Measurements from ENCODE around the gene PIK3AP1.

The PIK3AP1 gene

DNA sequence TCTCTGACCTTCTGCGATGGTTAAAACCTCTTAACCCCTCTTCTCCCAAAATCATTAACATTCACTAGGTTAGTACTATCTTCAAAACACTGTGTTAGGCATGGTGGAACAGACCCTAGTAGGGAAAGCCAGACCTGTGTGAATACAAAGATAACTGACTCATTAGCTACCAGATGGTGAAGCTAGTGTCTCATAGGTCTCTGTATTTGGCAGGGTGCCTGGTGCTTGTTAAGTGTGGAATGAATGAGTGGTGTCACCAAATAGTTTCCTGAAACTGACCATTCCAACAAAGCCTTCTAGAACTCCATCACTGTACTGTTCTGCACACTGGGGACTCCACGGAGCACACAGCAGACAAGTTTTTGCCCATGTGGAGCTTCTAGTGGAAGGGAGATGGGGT, 105.8 kb downstream of the PIK3AP1 start:
- no peak overlapping the region for H3K4me3 Mint-ChIP-seq
- H3K27ac Mint-ChIP-seq = no peak overlapping the region
- TF ChIP-seq, protein P1, sequence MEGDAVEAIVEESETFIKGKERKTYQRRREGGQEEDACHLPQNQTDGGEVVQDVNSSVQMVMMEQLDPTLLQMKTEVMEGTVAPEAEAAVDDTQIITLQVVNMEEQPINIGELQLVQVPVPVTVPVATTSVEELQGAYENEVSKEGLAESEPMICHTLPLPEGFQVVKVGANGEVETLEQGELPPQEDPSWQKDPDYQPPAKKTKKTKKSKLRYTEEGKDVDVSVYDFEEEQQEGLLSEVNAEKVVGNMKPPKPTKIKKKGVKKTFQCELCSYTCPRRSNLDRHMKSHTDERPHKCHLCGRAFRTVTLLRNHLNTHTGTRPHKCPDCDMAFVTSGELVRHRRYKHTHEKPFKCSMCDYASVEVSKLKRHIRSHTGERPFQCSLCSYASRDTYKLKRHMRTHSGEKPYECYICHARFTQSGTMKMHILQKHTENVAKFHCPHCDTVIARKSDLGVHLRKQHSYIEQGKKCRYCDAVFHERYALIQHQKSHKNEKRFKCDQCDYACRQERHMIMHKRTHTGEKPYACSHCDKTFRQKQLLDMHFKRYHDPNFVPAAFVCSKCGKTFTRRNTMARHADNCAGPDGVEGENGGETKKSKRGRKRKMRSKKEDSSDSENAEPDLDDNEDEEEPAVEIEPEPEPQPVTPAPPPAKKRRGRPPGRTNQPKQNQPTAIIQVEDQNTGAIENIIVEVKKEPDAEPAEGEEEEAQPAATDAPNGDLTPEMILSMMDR (IDR thresholded peaks at IDR 0.05) = no peak
- peaks cover 14% of the 10 kb centered on the region for H3K4me1 Mint-ChIP-seq
- no peak for DNase-seq
- peaks cover 10% of the 10 kb centered on the region for H3K27me3 Mint-ChIP-seq (ENCODE audit: low read depth, poor library complexity)
- H3K36me3 Mint-ChIP-seq (ENCODE audit: low read depth) = no peaks in the 10 kb centered on the region
- H3K9me3 Mint-ChIP-seq = no peaks in the 10 kb centered on the region

DNA sequence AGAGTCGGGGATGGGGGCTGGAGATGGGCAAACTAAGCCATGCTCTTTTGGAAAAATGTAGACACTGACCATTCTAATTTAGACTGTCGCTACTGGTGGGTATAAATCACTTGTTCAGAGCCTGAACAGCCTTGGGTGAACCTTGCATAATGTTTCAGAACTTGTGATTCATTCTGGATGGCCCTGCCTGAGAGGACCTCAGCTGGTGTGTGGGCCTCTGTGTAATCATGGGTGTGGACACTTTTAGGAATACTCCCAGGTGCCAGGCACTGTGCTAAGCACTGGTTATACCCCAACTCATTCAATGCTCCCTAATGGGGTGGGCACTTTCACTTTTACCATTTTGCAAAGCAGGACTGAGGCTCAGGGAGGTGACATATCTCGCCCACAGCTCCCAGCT, 106.7 kb downstream of the PIK3AP1 start:
- Mint-ChIP-seq H3K27me3 (ENCODE audit: low read depth, poor library complexity) (peaks cover 7% of the 10 kb centered on the region), H3K27ac (no peak overlapping the region), H3K9me3 (no peaks in the 10 kb centered on the region), H3K4me1 (peaks cover 14% of the 10 kb centered on the region), H3K4me3 (no peak overlapping the region), H3K36me3 (ENCODE audit: low read depth) (no peaks in the 10 kb centered on the region)
- no peak for DNase-seq
- TF ChIP-seq, protein P1 (IDR thresholded peaks at IDR 0.05) = no peak

DNA sequence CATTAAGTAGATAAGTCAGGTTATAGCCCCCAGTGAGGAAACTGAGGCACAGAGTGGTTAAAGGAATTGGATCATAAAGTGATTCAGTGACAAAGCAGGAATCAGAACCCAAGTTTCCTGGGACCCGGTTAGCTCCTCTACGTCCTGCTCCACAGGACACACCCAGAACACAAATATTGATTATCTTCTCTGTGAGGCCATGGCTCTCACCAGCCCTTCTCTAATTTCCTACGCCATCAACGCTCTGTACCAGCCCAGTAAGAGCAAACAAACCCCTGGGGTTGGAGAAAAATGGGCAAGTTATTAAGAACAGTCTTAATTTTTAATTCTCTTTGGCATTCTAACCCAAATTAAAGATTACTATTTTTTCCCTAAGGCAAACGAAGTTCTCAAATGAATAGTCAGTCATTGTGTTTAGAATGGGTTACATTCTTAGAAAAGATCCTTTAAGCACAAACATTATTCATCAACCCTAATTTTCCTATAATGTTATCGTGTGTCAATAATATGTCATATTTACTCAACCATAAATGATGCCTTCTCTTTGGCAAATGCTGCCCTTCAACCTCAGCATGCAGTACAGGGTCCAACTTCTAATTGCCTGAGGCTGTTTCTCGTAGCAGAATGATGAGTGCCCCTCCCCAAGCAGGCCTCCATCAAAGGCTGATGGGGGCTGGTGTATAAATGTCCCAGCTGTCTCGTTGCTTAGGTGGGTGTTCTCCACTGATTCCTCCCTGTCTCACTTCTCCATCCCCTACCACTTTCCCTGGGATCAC, 108.1 kb downstream of the PIK3AP1 start:
- TF ChIP-seq, protein P1 (IDR thresholded peaks at IDR 0.05) = no peak
- H3K9me3 Mint-ChIP-seq = no peaks in the 10 kb centered on the region
- no peak overlapping the region for H3K4me3 Mint-ChIP-seq
- DNase-seq = no peak
- H3K36me3 Mint-ChIP-seq (ENCODE audit: low read depth) = no peaks in the 10 kb centered on the region
- peaks cover 14% of the 10 kb centered on the region for H3K4me1 Mint-ChIP-seq
- no peak overlapping the region for H3K27ac Mint-ChIP-seq
- H3K27me3 Mint-ChIP-seq (ENCODE audit: low read depth, poor library complexity) = peaks cover 3% of the 10 kb centered on the region

DNA sequence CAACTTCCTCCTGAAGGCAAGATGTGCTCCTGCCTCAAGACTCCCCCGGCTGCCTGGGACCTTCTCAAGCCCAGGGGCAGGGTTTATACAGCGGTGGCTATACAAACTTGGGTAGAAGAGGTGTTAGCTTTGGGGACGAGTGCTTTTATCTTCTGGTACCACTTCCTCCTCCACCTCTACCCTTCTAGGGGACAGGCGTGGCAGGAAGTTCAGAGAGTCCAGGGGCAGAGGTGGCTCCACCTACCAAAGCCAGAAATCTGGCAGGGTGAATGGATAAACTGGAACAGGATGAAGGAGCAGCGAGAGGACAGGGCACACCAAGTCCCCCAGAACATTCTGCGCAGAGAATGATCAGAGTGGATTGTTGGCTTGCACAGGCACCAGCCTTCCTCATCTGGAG, 109.5 kb downstream of the PIK3AP1 start:
- Mint-ChIP-seq H3K9me3 (no peaks in the 10 kb centered on the region), H3K36me3 (ENCODE audit: low read depth) (no peaks in the 10 kb centered on the region), H3K4me1 (peaks cover 17% of the 10 kb centered on the region), H3K27ac (no peak overlapping the region), H3K4me3 (no peak overlapping the region), H3K27me3 (ENCODE audit: low read depth, poor library complexity) (peaks cover 3% of the 10 kb centered on the region)
- no peak for DNase-seq
- TF ChIP-seq, protein P1 (IDR thresholded peaks at IDR 0.05) = no peak

DNA sequence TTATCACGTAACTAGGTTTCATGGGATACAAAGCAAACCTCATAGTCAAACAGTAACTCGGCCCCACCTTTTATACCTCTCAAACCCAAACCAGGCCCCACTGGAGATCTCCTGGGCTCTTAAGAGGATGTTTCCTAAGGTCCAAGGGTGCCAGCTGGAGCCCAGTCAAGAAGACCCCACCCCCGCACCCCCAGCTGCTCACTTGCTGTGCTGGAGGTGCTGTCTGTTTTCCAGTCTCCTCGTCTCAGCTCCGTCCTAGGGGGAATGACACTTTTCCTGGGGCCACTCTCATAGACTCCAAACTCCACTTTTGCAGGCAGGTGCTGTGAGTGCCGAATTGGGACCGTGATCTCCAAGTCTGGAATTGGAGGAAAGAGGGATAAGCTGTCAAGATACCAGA, 110.8 kb downstream of the PIK3AP1 start:
- Mint-ChIP-seq H3K27me3 (ENCODE audit: low read depth, poor library complexity) (peaks cover 3% of the 10 kb centered on the region), H3K4me1 (peaks cover 15% of the 10 kb centered on the region), H3K9me3 (no peaks in the 10 kb centered on the region), H3K36me3 (ENCODE audit: low read depth) (no peaks in the 10 kb centered on the region), H3K27ac (no peak overlapping the region), H3K4me3 (no peak overlapping the region)
- TF ChIP-seq, protein P1 (IDR thresholded peaks at IDR 0.05) = no peak
- no peak for DNase-seq

DNA sequence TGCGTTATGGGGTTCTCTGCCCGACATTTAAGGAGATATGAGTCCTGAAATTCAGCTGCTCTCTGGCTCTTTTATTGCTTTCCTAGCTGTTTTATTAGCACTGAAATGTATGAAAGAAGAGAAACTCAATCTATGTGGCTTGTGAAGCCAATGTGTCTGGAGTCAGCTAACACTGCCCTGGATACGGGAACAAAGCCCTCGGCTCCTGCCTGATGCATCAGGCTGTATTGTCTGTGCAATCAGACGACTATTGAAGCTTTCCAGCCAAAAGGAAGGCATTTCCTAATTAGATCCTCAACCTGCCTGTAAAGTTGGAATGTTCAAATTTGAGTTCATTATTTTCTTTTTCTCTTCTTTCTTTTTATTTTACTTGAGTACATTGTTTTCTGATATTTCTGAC, 111.5 kb downstream of the PIK3AP1 start:
- H3K27me3 Mint-ChIP-seq (ENCODE audit: low read depth, poor library complexity) = peaks cover 3% of the 10 kb centered on the region
- H3K4me3 Mint-ChIP-seq = no peak overlapping the region
- no peak overlapping the region for H3K27ac Mint-ChIP-seq
- no peak for DNase-seq
- peaks cover 9% of the 10 kb centered on the region for H3K4me1 Mint-ChIP-seq
- H3K9me3 Mint-ChIP-seq = no peaks in the 10 kb centered on the region
- H3K36me3 Mint-ChIP-seq (ENCODE audit: low read depth) = no peaks in the 10 kb centered on the region
- TF ChIP-seq, protein P1 (IDR thresholded peaks at IDR 0.05) = no peak

Data from nephron progenitor cell (in vitro differentiated cells).